GM18861 (cell line): ENCODE data around the gene NPLOC4.
"Not testable (repeated sequence)": the region's sequence is repeated elsewhere in the genome, so short reads cannot be mapped to it uniquely, and the experiment has no call there.

Experiments
- ATAC-seq: cut with Tn5 transposase; IDR thresholded peaks from one replicate; pipeline ENCODE4 v1.9.1; 2021; ENCODE audit not compliant: unreplicated experiment

The NPLOC4 gene

DNA sequence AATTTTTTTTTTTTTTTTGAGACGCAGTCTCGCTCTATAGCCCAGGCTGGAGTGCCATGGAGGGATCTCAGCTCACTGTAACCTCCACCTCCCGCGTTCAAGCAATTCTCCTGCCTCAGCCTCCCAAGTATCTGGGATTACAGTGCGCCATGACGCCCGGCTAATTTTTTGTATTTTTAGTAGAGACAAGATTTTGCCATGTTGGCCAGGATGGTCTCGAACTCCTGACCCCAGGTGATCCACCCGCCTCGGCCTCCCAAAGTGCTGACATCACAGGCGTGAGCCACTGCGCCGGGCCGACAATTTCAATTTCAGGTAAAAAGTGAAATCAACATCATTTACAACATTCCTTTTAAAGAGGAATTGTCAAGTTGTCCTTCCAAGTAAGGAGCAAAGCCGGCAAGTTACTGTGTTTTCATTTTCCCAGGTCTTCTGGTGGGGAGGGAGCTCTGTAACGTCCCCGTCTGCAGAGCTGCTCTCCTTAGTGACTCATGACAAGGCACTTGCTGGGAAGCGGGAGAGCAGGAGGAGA lies 873 bp downstream of the NPLOC4 start:
- no peak for ATAC-seq

GRCh38 chr17:81635431-81635830 lies 1.5 kb downstream of the NPLOC4 start:
- no peak for ATAC-seq

GRCh38 chr17:81631482-81631881 lies 5.4 kb downstream of the NPLOC4 start:
- ATAC-seq = no peak

GRCh38 chr17:81630274-81630673 lies 6.6 kb downstream of the NPLOC4 start:
- ATAC-seq = no peak

DNA sequence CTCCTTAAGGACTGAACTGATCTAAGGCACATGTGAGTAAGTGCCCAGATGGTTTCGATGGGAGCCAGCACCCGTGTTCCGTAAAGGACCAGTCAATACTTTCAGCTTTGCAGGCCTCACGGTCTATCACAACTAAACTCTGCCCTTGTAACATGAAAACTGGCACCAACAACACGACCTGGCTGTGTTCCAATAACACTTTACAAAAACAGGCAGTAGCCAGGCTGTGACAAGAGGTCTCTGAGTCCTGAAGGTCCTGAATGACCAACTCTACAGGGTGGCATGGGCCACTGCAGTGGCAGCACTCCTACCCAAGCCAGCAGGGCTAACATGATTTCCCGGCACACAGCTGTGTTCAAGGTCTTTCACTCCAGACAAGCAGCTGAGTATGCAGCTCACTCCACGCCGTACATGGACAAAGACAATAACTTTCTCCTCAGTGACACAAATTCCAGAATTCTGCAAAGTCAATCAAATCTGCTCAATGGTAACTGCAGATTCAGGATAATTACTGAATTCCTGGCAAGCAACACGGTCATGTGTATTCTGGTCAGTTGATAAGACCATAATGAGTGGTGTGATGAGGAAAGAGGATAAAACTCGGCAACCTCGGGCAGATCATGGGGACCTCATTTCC lies 15.3 kb downstream of the NPLOC4 start:
- ATAC-seq = no peak

DNA sequence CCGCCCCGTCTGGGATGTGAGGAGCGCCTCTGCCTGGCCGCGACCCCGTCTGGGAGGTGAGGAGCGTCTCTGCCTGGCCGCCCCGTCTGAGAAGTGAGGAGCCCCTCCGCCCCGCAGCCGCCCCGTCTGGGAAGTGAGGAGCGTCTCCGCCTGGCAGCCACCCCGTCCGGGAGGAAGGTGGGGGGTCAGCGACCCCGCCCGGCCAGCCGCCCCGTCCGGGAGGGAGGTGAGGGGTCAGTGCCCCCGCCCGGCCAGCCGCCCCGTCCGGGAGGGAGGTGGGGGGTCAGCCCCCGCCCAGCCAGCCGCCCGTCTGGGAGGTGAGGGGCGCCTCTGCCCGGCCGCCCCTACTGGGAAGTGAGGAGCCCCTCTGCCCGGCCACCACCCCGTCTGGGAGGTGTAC lies 18.6 kb downstream of the NPLOC4 start:
- ATAC-seq = not testable (repeated sequence)

- ATAC-seq = no peak
Measured at GRCh38 chr17:81616877-81617276, 20.0 kb downstream of the NPLOC4 start.

GRCh38 chr17:81615401-81615930 lies 21.4 kb downstream of the NPLOC4 start:
- no peak for ATAC-seq

DNA sequence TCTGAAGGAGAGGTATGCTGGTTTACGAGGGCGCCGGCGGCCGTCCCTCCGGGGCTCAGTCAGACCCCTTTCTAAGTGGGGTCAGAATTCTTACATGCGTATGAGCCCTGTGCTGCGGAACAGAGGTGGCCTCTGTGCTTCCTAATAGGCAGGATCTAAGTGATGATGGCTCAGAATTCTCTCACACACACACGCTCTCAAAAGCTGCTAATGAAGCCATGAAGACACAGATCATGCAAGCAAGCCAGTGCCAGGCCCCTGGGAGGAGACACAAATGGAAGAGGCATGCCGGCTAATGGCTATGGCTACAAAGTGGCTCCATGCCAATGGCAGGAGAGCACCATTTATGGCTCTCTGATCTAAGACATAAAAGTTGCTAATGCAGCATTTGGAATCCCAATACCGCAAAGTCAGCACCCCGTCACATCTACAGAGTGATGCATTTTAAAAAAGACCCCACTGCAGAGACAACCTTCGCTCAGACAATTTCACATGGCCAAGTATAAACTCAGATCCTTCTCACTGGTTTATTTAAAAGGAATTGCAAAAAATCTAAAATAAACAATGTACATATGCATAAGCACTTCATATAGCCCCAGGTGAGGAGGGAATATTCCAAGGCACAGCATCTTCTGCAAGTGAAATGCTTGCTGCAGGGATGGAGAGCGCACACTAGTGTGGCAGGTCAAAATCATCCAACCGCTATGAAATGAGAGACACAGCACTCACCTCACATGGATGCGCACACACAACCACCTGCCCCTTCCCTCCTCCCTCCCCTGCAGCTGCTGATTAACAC lies 24.5 kb downstream of the NPLOC4 start:
- no peak for ATAC-seq

DNA sequence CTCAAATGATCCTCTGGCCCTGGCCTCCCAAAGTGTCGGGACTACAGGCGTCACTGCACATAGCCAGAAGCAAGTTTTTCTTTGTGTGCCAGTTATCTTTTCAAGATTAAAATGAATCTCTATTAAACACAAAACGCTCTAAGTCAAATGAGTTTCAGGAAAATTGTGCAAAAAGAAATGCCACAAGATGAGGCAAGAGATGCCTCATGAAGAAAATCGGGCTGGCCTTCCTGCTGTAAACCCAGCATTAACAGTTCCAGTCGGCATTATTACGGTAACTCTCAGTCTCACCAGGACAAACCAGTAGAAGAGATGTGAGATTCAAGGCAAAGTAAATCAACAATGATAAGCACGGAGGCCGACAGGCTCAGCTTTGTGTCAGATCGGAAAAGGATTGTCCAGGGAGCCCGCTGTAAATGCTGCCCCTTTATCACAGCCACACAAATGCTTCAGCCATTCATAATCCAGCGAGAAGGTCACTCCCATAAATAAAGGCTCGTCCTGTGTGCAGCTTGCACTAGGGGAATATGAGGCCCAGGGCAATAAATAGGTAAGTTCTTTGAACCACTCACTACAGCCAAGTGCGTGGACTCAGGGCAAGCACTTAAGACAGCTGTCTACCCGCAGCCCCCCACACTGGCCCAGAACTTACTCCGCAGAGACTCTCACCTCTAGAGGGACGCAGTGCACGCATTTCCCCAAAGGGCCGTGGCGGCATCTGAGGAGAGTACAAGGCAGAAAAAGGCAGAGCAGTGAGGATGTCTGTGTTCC lies 27.2 kb downstream of the NPLOC4 start:
- ATAC-seq = no peak

GRCh38 chr17:81608605-81609004 lies 28.3 kb downstream of the NPLOC4 start:
- ATAC-seq = no peak

DNA sequence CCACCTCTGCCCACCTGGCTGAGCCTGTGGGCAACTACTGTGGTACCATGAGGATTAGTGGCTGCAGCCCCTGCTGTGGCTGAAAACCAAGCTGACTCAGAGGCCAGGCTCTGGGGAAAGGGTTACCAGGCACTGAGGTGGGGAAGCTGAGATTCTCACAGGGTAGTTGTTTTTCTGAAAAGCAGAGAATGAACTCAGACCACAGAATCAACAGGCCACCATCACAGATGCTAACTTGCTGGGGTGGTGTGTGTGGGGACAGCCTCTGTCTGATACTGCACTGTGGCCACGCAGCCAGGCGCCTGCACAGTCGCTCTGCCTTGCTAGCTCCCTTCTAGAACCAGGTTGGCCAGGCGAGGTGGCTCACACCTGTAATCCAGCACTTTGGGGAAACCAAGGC lies 28.8 kb downstream of the NPLOC4 start:
- no peak for ATAC-seq

DNA sequence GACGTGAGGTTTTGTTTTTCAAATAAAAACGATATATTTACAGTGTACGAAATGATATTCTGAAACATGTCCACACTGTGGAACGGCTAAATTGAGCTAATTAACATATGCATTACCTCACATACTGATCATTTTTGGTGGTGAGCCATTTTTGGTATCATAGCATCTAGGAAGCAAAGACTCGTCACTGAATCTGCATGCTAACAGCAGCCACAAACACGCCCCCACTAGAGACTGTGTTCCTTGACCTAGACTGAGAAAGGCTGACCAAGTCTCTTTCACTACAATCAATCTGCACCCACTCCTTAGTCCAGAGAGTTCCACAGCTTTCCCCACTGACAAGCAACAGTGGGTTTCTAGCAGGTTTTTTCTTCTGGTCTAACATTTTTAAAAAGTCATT lies 29.5 kb downstream of the NPLOC4 start:
- no peak for ATAC-seq

GRCh38 chr17:81603846-81604610 lies 32.9 kb downstream of the NPLOC4 start:
- no peak for ATAC-seq

DNA sequence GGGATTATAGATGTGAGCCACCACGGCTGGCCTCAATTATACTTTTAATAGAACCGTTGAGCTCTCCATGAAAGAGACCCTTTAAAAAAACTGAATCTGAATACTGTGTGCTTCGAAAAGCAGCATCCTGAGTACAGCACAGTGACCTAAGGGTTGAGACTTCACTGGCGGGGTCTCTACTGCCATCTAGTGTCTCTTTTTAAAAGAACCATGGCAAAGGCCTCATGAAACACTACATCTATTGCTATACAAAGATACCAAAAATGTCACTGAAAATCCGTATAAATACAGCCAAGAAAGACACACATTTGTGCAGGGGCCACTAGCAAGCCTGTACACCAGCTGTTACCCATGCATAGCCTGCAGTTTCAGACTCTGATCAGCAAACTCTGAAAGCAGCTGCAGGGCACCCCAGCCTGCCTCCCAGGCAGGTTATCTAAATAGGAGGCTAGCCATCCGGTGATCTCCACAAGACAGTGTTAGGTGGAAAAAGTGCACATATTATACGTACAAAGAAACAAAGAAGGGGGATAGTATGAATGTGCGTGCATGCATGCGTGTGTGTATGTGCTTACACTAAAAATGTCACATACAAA lies 35.3 kb downstream of the NPLOC4 start:
- ATAC-seq = no peak

- no peak for ATAC-seq
Measured at GRCh38 chr17:81599719-81600486, 37.0 kb downstream of the NPLOC4 start.

- ATAC-seq = no peak
Measured at GRCh38 chr17:81593105-81593871, 43.6 kb downstream of the NPLOC4 start.

GRCh38 chr17:81591971-81592370 lies 44.9 kb downstream of the NPLOC4 start:
- no peak for ATAC-seq

- no peak for ATAC-seq
Measured at GRCh38 chr17:81590121-81590520, 46.8 kb downstream of the NPLOC4 start.
